COLO668 (cell line): ENCODE data around the gene PRDM2.
"Not testable (repeated sequence)": the region's sequence is repeated elsewhere in the genome, so short reads cannot be mapped to it uniquely, and the experiment has no call there.

Experiments used
- DNase-seq: peaks from one replicate; lab custom pipeline; 2025; ENCODE audit not compliant: unreplicated experiment; lab: John Stamatoyannopoulos, UW

The PRDM2 gene

GRCh38 chr1:13699936-13700520 lies at the start of gene PRDM2:
Gene PRDM2 (plus strand): TSS chr1:13700188. CDS start chr1:13715606, 15,418 bp downstream.
- DNase-seq = peak; percentile 89

GRCh38 chr1:13651279-13651678 lies 48.7 kb upstream of the PRDM2 start:
- DNase-seq = no peak

GRCh38 chr1:13652238-13652637 lies 47.8 kb upstream of the PRDM2 start:
- no peak for DNase-seq

GRCh38 chr1:13661539-13661938 lies 38.4 kb upstream of the PRDM2 start:
- DNase-seq = no peak

- DNase-seq = no peak
These were observed 37.5 kb upstream of the PRDM2 start for GRCh38 chr1:13662493-13662892.

- no peak for DNase-seq
These were observed 36.0 kb upstream of the PRDM2 start for GRCh38 chr1:13663969-13664368.

- DNase-seq = no peak
These were observed 35.5 kb upstream of the PRDM2 start for GRCh38 chr1:13664451-13664850.

- no peak for DNase-seq
These were observed 33.7 kb upstream of the PRDM2 start for GRCh38 chr1:13666317-13666716.

- DNase-seq = no peak
These were observed 32.3 kb upstream of the PRDM2 start for GRCh38 chr1:13667691-13668090.

GRCh38 chr1:13674377-13674776 lies 25.6 kb upstream of the PRDM2 start:
- no peak for DNase-seq

- DNase-seq = no peak
These were observed 24.8 kb upstream of the PRDM2 start for GRCh38 chr1:13675151-13675651.

GRCh38 chr1:13677896-13678295 lies 22.1 kb upstream of the PRDM2 start:
- DNase-seq = no peak

- no peak for DNase-seq
These were observed 20.3 kb upstream of the PRDM2 start for GRCh38 chr1:13679651-13680050.

GRCh38 chr1:13680609-13681008 lies 19.4 kb upstream of the PRDM2 start:
- DNase-seq = not testable (repeated sequence)

GRCh38 chr1:13681921-13682320 lies 18.1 kb upstream of the PRDM2 start:
- no peak for DNase-seq

GRCh38 chr1:13682444-13682843 lies 17.5 kb upstream of the PRDM2 start:
- no peak for DNase-seq

GRCh38 chr1:13683206-13683605 lies 16.8 kb upstream of the PRDM2 start:
- no peak for DNase-seq

GRCh38 chr1:13687151-13687715 lies 12.8 kb upstream of the PRDM2 start:
- DNase-seq = no peak

- not testable (repeated sequence) for DNase-seq
These were observed 6.9 kb upstream of the PRDM2 start for GRCh38 chr1:13693094-13693493.

- no peak for DNase-seq
These were observed 4.9 kb upstream of the PRDM2 start for GRCh38 chr1:13694886-13695684.

- DNase-seq = no peak
These were observed 2.2 kb upstream of the PRDM2 start for GRCh38 chr1:13697738-13698137.

- DNase-seq = peak; percentile 47
These were observed 478 bp upstream of the PRDM2 start for GRCh38 chr1:13699510-13699909.
